Activated naive CD8-positive, alpha-beta T cell (primary cell): Measurements from ENCODE around the gene TGFA.

Source experiments
- H3K27ac Mint-ChIP-seq: one replicate; pipeline ENCODE4 v1.8.0; 2021; ENCODE audit warnings: mixed read lengths
- H3K27me3 Mint-ChIP-seq: one replicate; pipeline ENCODE4 v1.8.0; 2021; ENCODE audit warnings: mixed read lengths
- H3K36me3 Mint-ChIP-seq: one replicate; pipeline ENCODE4 v1.8.0; 2021; ENCODE audit warnings: mixed read lengths
- H3K4me1 Mint-ChIP-seq: one replicate; pipeline ENCODE4 v1.8.0; 2021; ENCODE audit warnings: low read depth, mixed read lengths
- H3K4me3 Mint-ChIP-seq: one replicate; pipeline ENCODE4 v1.8.0; 2021; ENCODE audit warnings: mild to moderate bottlenecking, mixed read lengths
- H3K9me3 Mint-ChIP-seq: one replicate; pipeline ENCODE4 v1.8.0; 2021; ENCODE audit warnings: low read depth, mixed read lengths

Gene TGFA

GRCh38 chr2:70522627-70523026 is 31.0 kb downstream of the TGFA start:
- H3K36me3 Mint-ChIP-seq, result no peaks in the 10 kb centered on the region

GRCh38 chr2:70520825-70521224 is 32.8 kb downstream of the TGFA start:
- no peaks in the 10 kb centered on the region for H3K27me3 Mint-ChIP-seq

More at GRCh38 chr2:70522627-70523026, 31.0 kb downstream of the TGFA start:
- Mint-ChIP-seq H3K9me3 (no peaks in the 10 kb centered on the region), H3K4me1 (peaks cover 13% of the 10 kb centered on the region), H3K27ac (no peak overlapping the region), H3K4me3 (no peak overlapping the region), H3K27me3 (no peaks in the 10 kb centered on the region)

GRCh38 chr2:70519453-70519852 is 34.2 kb downstream of the TGFA start:
- Mint-ChIP-seq H3K27ac (no peak overlapping the region), H3K4me1 (peaks cover 14% of the 10 kb centered on the region), H3K36me3 (no peaks in the 10 kb centered on the region), H3K27me3 (no peaks in the 10 kb centered on the region), H3K4me3 (no peak overlapping the region), H3K9me3 (no peaks in the 10 kb centered on the region)

More at GRCh38 chr2:70520825-70521224, 32.8 kb downstream of the TGFA start:
- Mint-ChIP-seq H3K4me1 (peaks cover 15% of the 10 kb centered on the region), H3K36me3 (no peaks in the 10 kb centered on the region), H3K4me3 (no peak overlapping the region), H3K9me3 (no peaks in the 10 kb centered on the region), H3K27ac (no peak overlapping the region)

GRCh38 chr2:70518557-70518956 is 35.1 kb downstream of the TGFA start:
- Mint-ChIP-seq H3K9me3 (no peaks in the 10 kb centered on the region), H3K36me3 (no peaks in the 10 kb centered on the region), H3K27ac (no peak overlapping the region), H3K4me1 (peaks cover 5% of the 10 kb centered on the region), H3K27me3 (no peaks in the 10 kb centered on the region), H3K4me3 (no peak overlapping the region)

- no peak overlapping the region for H3K4me3 Mint-ChIP-seq
- no peaks in the 10 kb centered on the region for H3K36me3 Mint-ChIP-seq
- no peaks in the 10 kb centered on the region for H3K27me3 Mint-ChIP-seq
- peaks cover 2% of the 10 kb centered on the region for H3K4me1 Mint-ChIP-seq
- no peak overlapping the region for H3K27ac Mint-ChIP-seq
- H3K9me3 Mint-ChIP-seq, result no peaks in the 10 kb centered on the region
These were observed 35.8 kb downstream of the TGFA start for GRCh38 chr2:70517804-70518203.

GRCh38 chr2:70516596-70516995 is 37.0 kb downstream of the TGFA start:
- Mint-ChIP-seq H3K4me3 (no peak overlapping the region), H3K9me3 (no peaks in the 10 kb centered on the region), H3K27ac (no peak overlapping the region), H3K36me3 (no peaks in the 10 kb centered on the region), H3K4me1 (peaks cover 2% of the 10 kb centered on the region), H3K27me3 (no peaks in the 10 kb centered on the region)

- H3K27me3 Mint-ChIP-seq, result no peaks in the 10 kb centered on the region
- H3K4me1 Mint-ChIP-seq, result peaks cover 2% of the 10 kb centered on the region
- no peak overlapping the region for H3K27ac Mint-ChIP-seq
- no peak overlapping the region for H3K4me3 Mint-ChIP-seq
- no peaks in the 10 kb centered on the region for H3K36me3 Mint-ChIP-seq
- H3K9me3 Mint-ChIP-seq, result no peaks in the 10 kb centered on the region
These were observed 37.7 kb downstream of the TGFA start for GRCh38 chr2:70515938-70516337.

- no peaks in the 10 kb centered on the region for H3K27me3 Mint-ChIP-seq
- peaks cover 2% of the 10 kb centered on the region for H3K4me1 Mint-ChIP-seq
- no peaks in the 10 kb centered on the region for H3K9me3 Mint-ChIP-seq
These were observed 39.0 kb downstream of the TGFA start for GRCh38 chr2:70514612-70515055.

GRCh38 chr2:70513738-70514137 is 39.9 kb downstream of the TGFA start:
- no peaks in the 10 kb centered on the region for H3K27me3 Mint-ChIP-seq
- H3K9me3 Mint-ChIP-seq, result no peaks in the 10 kb centered on the region
- H3K4me3 Mint-ChIP-seq, result no peak overlapping the region
- peaks cover 2% of the 10 kb centered on the region for H3K4me1 Mint-ChIP-seq
- H3K27ac Mint-ChIP-seq, result no peak overlapping the region
- H3K36me3 Mint-ChIP-seq, result no peaks in the 10 kb centered on the region

More at GRCh38 chr2:70514612-70515055, 39.0 kb downstream of the TGFA start:
- Mint-ChIP-seq H3K4me3 (no peak overlapping the region), H3K36me3 (no peaks in the 10 kb centered on the region), H3K27ac (no peak overlapping the region)

GRCh38 chr2:70511971-70512729 is 41.5 kb downstream of the TGFA start:
- H3K4me1 Mint-ChIP-seq, result peaks cover 2% of the 10 kb centered on the region
- no peak overlapping the region for H3K4me3 Mint-ChIP-seq
- H3K27ac Mint-ChIP-seq, result no peak overlapping the region
- H3K27me3 Mint-ChIP-seq, result no peaks in the 10 kb centered on the region
- no peaks in the 10 kb centered on the region for H3K36me3 Mint-ChIP-seq
- no peaks in the 10 kb centered on the region for H3K9me3 Mint-ChIP-seq

- H3K27me3 Mint-ChIP-seq, result no peaks in the 10 kb centered on the region
- H3K36me3 Mint-ChIP-seq, result no peaks in the 10 kb centered on the region
- H3K9me3 Mint-ChIP-seq, result no peaks in the 10 kb centered on the region
- H3K4me1 Mint-ChIP-seq, result no peaks in the 10 kb centered on the region
- no peak overlapping the region for H3K27ac Mint-ChIP-seq
- H3K4me3 Mint-ChIP-seq, result no peak overlapping the region
These were observed 43.3 kb downstream of the TGFA start for GRCh38 chr2:70510313-70510712.

GRCh38 chr2:70509565-70509964 is 44.1 kb downstream of the TGFA start:
- H3K9me3 Mint-ChIP-seq, result no peaks in the 10 kb centered on the region
- no peaks in the 10 kb centered on the region for H3K4me1 Mint-ChIP-seq
- H3K36me3 Mint-ChIP-seq, result no peaks in the 10 kb centered on the region
- H3K4me3 Mint-ChIP-seq, result no peak overlapping the region
- H3K27me3 Mint-ChIP-seq, result no peaks in the 10 kb centered on the region
- no peak overlapping the region for H3K27ac Mint-ChIP-seq

- no peak overlapping the region for H3K27ac Mint-ChIP-seq
- H3K36me3 Mint-ChIP-seq, result no peaks in the 10 kb centered on the region
- no peaks in the 10 kb centered on the region for H3K4me1 Mint-ChIP-seq
- no peak overlapping the region for H3K4me3 Mint-ChIP-seq
- H3K27me3 Mint-ChIP-seq, result no peaks in the 10 kb centered on the region
- H3K9me3 Mint-ChIP-seq, result no peaks in the 10 kb centered on the region
These were observed 44.7 kb downstream of the TGFA start for GRCh38 chr2:70508711-70509462.

- no peaks in the 10 kb centered on the region for H3K4me1 Mint-ChIP-seq
- H3K9me3 Mint-ChIP-seq, result no peaks in the 10 kb centered on the region
- no peak overlapping the region for H3K27ac Mint-ChIP-seq
- no peaks in the 10 kb centered on the region for H3K36me3 Mint-ChIP-seq
- H3K27me3 Mint-ChIP-seq, result no peaks in the 10 kb centered on the region
- H3K4me3 Mint-ChIP-seq, result no peak overlapping the region
These were observed 47.8 kb downstream of the TGFA start for GRCh38 chr2:70505613-70506391.

- H3K27ac Mint-ChIP-seq, result no peak overlapping the region
These were observed 48.9 kb downstream of the TGFA start for GRCh38 chr2:70504750-70505149.

More at GRCh38 chr2:70504750-70505149, 48.9 kb downstream of the TGFA start:
- H3K4me1 Mint-ChIP-seq, result no peaks in the 10 kb centered on the region
- no peaks in the 10 kb centered on the region for H3K27me3 Mint-ChIP-seq
- H3K9me3 Mint-ChIP-seq, result no peaks in the 10 kb centered on the region
- H3K36me3 Mint-ChIP-seq, result no peaks in the 10 kb centered on the region
- H3K4me3 Mint-ChIP-seq, result no peak overlapping the region
